HG03342 (cell line): ENCODE measurements around the gene AIFM3.

ENCODE experiments used
- ATAC-seq: cut with Tn5 transposase; IDR thresholded peaks from one replicate; pipeline ENCODE4 v1.9.1; 2021; ENCODE audit warnings: mild to moderate bottlenecking, moderate library complexity; ENCODE audit not compliant: unreplicated experiment

The AIFM3 gene

DNA sequence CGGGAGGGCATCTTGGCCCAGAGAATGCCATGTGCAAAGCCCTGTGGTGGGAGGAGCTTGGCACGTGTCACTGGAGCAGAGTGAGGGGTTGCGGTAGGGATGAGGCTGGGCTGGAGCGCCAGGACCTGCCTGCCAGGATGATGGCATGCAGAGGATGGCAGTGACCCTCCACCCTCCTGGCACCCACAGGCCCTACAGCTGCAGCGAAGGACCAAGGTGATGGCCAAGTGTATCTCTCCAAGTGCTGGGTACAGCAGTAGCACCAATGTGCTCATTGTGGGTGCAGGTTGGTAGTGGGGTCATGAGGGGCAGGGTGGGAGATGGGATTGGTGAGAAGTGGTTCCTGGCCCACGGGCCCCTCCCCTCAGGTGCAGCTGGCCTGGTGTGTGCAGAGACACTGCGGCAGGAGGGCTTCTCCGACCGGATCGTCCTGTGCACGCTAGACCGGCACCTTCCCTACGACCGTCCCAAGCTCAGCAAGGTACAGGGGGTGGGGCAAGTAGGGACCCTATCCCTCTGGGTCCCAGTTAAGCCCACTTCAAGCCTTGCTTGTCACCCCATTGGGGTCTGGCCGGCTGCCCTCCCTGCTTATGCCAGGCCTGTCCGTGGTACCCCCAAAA is 7.4 kb downstream of the AIFM3 start:
- ATAC-seq, result no peak

DNA sequence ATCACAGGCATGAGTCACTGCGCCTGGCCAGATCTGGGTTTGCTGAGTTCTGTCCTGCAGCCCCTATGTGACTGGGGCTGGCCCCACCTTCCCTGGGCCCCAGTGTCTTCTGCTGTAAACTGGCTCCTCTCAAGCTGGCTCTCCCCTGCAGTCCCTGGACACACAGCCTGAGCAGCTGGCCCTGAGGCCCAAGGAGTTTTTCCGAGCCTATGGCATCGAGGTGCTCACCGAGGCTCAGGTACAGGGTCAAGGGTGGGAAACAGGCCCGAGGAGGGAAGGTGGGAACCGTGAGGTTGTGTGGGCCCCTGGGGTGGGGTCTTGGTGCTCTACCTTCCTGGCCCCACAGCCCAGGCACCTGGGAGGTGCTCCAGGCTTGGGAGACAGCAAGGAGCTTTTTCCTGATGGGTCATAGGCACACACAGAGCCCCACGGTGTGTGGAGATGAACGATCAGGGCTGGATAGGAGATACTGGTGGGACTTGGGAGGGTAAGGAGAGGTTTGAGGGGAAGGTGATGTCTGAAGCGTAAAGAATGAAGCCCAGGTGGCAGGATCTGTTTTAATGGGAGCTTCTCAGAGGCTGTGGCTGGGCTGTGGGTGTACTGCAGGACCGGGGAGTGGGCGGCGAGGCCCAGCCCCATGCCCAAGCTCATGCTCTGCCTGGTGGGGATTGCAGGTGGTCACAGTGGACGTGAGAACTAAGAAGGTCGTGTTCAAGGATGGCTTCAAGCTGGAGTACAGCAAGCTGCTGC is 8.7 kb downstream of the AIFM3 start:
- no peak for ATAC-seq

DNA sequence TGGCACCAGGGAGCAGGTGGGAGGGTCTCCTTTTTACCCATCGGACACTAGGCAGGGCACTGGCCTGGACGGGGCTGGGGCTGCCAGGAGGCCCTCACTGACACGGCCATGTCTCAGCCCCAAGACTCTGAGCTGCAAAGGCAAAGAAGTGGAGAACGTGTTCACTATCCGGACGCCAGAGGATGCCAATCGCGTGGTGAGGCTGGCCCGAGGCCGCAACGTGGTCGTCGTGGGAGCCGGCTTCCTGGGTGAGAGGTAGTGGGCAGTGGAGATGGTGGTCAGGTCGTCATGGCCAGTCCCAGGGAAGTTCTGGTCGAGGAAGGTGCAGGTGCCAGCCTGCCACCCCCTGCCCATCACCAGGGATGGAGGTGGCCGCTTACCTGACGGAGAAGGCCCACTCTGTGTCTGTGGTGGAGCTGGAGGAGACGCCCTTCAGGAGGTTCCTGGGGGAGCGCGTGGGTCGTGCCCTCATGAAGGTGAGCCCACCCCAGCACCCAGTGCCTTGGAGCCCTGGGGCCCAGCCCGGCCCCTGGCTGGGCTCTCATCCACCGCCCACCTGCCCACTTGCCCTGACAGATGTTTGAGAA is 9.3 kb downstream of the AIFM3 start:
- ATAC-seq, result no peak

DNA sequence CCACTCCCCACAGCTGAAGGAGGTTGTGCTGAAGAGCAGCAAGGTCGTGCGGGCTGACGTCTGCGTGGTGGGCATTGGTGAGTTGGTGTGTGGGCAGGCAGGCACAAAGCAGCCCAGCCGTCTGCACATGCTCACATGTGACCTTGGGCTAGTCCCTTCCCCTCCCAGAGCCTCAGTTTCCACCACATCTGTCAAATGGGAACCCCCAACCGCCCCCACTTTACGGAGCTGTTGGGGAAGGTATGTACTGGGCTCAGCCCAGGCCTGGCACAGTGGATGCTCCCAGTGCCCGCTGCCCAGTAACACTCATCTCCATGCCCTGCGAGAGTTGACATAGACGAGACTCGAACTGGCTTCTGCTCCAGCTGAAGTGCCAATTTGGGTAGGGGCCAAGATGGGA is 10.0 kb downstream of the AIFM3 start:
- no peak for ATAC-seq

DNA sequence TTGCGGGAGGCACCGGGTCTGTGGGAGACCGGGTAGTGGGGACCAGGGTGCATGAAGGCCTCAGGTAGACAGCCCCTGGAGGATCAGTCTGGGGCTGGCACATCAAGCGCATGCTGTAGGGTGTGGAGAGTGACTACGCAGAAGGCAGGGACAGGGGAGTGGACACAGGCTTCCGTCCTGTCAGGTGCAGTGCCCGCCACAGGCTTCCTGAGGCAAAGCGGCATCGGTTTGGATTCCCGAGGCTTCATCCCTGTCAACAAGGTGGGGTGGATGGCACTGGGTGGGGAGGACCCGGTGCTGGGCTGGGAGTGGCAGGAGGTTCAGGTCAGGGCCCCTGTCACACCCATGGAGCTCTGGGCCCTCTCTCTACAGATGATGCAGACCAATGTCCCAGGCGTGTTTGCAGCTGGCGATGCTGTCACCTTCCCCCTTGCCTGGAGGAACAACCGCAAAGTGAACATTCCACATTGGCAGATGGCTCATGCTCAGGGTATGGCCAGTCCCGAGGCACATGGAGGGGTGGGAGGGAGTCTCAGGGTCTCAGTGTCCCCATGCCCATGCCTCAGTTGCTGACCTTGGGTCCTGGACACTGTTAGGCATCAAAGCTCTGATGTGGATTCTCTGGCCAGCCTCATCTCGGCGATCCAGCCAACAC is 10.6 kb downstream of the AIFM3 start:
- ATAC-seq, result no peak

DNA sequence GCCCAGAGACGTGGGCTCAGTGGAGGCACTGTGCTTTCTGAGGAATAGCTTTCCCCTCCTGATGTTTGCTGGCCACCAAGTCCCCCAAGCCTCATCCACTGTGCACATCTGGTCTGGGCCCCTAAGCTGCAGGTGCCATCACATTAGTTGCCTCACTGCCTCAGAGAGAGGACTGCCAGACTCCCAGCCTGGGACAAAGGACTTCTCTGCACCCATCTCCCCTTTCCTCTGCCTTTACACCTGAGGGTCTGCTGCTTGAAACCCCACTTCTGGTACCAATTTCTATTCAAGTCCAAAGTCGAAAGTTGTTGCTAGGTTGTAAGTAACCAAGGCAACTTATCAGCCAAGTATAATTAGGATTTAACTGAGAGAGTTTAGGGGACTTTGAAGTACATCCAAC is 11.4 kb downstream of the AIFM3 start:
- no peak for ATAC-seq

DNA sequence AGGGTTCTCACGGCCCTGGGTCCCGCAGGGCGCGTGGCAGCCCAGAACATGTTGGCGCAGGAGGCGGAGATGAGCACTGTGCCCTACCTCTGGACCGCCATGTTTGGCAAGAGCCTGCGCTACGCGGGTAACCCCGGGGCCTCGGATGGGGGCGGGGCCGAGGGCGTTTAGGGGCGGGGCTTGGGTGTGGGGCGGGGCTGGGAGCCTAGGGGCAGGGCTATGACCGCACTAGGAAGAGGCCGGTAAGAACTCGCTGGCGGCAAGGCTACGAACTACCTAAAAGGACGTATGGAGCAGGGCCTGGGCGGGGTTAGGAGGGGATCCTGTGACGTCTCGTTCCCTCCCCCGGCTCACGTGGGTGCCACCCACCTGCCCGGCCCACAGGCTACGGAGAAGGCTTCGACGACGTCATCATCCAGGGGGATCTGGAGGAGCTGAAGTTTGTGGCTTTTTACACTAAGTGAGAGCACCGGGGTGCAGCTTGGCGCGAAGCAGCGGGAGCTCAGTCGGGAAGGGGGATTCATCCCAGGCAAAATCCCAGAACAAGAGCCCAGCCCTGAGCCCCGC is 12.3 kb downstream of the AIFM3 start:
- ATAC-seq, result no peak

DNA sequence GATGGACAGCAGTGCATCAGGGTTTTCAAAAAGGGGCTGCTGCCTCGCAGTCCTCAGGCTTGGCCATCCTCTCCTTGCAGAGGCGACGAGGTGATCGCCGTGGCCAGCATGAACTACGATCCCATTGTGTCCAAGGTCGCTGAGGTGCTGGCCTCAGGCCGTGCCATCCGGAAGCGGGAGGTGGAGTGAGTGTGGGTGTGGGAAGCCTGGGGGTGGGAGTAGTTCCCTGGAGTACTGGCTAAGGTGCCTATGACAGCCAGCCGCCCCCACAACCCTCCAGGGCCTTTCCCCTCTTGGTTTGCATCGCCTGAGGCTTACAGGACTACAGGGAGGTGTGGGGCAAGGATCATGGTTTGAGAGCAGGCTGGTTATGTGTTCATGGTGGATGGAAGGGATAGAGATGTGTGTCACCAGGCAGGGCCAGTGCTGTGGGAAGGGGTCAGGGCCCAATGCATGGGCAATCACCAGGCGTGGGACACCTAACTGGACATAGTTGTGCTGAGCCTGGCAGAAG is 12.9 kb downstream of the AIFM3 start:
- ATAC-seq, result no peak

DNA sequence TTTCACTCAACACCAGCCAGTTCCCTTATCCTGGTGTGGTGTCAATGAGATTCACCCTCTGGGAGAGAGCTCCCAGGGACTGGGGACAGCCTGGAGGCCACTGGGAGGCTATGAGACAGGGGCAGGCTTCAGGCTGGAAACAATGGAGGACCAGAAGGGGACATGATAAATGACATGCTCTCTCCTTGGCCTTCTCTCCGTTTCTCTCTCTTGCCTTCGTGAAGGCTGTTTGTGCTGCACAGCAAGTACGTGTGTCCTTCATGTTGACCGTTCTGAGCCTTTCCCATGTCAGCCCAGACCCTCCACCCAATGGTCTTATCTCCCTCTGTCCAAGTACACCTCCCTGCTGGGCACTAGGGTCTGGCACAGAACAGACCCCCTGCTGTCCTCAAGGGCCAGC is 13.5 kb downstream of the AIFM3 start:
- ATAC-seq, result no peak

DNA sequence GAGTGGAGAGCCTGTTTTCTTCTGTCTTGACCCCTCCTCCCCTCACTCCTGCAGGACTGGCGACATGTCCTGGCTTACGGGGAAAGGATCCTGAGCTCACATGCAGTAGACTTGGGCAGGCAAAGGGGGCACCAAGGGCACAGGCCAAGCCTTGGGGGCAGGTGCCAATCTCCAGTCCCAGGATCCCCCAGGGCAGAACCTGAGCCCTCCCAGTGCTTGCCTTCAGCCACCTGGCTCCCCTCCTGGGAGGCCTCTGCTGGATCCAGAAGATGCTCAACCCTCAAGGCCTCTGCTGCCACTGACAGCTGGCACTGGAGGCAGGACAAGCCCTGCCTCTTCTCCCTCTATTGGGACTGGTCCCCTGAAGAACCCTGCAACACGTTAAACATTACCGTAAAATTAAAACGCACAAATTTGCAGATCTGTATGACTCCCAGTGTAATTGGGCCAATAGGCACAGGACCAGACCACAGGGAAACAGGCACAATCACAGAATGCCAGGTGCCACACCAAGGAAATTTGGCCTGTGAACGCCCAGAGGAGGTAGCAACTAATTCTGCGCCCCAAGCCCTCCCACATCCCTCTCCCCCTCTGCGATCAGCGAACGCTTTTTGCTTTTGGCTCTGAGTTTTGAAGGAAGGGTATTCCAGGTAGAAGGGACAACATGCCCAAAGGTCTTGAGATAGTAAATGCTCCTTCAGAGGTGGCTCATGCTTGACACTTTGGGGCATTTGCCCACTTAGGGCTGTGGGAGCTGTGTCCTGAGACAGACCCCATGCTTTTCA is 14.1 kb downstream of the AIFM3 start:
- no peak for ATAC-seq

DNA sequence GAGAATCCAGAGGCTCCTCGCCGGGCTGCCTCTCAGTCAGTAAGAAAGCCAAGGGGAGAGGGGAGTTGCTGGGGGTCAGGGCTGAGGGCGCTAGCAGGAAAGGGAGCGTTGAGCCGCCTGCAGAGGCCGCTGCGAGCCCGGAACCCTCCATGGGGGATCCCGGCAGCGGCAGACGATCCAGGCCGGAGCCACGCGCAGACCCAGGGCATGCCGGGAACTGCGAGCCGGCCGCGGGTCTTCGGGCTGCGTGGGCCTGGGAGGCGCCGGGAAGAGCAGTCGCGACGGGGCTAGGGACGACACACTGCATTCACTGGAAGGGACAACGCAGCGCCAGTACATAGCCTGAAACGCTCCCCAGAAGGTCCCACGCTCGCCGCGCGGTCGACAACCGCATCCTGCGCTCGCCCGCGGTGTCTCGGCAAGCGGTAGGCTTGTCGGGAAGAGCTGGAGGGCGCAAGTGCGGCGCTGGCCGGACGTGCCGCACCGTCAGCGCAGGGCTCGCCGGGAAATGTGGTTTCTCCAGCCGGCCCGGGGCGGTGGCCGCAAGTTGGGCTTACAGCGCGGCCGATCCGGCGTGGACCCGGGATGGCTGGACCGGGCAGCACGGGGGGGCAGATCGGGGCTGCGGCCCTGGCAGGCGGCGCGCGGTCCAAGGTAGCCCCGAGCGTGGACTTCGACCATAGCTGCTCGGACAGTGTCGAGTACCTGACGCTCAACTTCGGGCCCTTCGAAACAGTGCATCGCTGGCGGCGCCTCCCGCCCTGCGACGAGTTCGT is 14.9 kb downstream of the AIFM3 start, which contains the start of gene LZTR1:
Gene LZTR1 (plus strand): TSS at position 511 of the 776 bp plus-strand sequence. CDS start 75 bp downstream, at position 586.
- ATAC-seq, result peak; percentile 69

DNA sequence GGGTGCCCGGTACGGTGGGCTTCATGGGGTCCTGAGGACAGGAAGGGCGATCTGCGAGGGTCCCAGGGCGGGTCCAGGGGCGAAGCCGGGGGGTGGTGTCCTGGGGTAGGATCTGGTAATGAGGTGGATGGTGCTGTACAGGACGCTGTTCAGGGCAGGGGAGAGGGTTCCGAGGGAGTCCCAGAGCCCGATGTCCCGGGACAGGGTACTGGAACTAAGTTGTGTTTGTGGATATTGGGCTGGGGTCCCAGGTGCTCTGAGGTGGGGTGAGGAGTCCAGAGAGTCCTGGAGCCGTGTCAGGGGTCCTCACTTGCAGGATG is 15.5 kb downstream of the AIFM3 start:
- ATAC-seq, result no peak

DNA sequence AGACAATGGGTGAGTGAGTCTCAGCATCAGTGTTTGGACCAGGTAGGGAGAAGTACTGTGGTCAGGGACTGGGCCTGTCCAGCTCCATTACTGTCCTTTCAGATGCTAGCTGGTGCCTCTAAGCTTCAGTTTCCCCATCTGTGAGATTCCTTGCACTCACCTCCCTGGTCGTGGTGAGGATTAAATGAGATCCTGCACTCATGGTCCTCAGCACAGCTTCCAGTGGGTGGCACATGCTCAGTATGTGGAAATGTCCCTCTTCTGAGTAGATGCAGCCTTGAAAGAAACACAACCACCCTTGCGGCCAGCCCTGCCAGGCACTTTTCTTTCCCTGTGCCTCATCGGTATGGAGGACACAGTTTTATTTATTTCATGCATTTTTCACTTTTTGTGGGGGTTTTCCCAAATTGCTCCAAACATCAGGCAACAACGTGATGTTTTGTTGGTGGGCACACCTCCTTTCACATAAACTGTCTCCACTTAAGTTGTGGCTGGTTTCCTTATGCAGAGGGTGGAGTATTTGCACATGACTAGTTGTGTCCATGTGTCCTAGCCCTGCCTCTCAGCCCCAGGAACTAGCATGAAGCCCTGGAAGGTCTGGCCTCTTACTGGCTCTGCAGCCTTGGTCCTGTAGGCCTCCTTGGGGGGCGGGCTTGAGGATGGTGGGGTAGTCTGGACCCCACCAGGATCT is 16.2 kb downstream of the AIFM3 start:
- no peak for ATAC-seq

DNA sequence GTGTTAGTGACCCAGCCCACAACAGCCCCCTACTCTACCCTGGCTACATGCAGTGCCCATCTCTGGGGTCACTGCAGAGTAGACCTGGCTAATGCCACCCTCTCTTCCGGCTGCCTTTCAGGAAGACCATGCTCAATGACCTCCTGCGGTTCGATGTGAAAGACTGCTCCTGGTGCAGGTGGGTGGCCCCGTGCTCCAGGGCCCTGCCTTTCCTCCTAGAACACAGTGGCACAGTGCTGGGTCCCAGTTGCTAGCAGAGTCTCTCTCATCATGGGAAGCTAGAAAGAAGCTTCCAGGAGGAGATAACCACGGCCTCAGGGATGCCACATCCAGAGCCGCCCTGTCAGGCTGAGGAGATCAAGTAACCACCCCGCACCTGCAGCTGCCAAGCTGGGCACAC is 18.7 kb downstream of the AIFM3 start:
- no peak for ATAC-seq

DNA sequence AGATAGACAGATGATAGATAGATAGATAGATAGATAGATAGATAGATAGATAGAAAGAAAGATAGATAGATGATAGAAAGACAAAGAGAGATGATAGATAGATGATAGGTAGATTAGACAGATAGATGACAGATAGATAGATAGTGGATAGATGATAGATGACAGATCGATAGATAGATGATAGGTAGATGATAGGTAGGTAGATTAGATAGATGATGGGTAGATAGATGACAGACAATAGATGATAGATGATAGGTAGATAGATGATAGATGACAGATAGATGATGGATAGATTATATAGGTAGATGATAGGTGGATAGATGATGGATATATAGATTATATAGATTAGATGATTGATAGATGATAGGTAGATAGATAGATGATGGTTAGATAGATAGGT is 19.3 kb downstream of the AIFM3 start:
- ATAC-seq, result no peak

DNA sequence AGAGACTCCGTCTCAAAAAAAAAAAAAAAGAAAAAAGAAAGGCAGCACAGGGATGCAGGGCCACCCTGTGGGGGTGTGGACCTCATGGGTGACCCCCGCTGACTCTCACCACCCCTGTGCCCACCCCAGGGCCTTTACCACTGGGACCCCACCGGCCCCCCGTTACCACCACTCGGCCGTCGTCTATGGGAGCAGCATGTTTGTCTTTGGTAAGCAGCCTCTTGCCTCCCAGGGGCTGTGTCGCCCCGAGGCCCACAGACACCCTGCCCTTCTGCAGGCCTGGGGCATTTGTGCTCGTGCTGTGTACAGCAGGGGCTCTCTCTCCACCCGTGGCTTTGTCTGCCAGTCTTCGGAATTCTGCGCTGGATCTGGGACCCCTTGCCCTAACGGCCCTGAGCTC is 20.3 kb downstream of the AIFM3 start:
- no peak for ATAC-seq

DNA sequence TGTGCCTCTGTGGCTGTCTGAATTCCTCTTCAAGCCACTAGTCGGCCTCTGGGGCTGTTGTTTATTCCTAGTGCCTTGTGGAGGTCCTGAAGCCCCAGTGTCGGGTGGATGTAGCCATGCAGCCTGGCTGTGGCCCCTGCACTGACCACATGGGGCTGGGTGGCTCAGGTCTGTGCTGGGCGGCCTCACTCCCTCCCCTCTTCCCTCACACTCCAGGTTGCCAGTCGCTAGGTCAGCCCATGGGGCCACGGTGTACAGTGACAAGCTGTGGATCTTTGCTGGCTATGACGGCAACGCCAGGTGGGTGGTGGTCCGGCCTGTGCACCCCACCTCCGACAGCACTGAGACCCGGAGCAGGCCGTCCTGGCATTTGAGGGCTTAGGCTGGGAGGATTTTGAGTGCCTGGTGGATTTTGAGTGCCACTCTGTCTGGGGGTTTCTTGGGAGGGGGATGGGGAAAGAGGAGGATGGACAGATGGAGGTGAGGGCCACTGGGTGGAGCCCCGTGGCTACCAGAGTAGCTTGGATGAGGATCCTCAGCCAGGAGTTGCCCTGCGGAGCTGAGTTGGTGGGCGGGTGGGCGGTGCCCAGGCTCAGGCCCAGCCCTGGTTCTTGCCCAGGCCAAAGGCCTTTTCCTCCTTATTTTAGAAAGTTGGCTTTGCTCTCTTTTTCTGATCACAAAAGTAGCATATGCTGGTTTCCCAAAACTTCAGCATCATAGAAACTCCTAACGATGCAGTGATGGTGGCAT is 21.7 kb downstream of the AIFM3 start:
- ATAC-seq, result no peak

DNA sequence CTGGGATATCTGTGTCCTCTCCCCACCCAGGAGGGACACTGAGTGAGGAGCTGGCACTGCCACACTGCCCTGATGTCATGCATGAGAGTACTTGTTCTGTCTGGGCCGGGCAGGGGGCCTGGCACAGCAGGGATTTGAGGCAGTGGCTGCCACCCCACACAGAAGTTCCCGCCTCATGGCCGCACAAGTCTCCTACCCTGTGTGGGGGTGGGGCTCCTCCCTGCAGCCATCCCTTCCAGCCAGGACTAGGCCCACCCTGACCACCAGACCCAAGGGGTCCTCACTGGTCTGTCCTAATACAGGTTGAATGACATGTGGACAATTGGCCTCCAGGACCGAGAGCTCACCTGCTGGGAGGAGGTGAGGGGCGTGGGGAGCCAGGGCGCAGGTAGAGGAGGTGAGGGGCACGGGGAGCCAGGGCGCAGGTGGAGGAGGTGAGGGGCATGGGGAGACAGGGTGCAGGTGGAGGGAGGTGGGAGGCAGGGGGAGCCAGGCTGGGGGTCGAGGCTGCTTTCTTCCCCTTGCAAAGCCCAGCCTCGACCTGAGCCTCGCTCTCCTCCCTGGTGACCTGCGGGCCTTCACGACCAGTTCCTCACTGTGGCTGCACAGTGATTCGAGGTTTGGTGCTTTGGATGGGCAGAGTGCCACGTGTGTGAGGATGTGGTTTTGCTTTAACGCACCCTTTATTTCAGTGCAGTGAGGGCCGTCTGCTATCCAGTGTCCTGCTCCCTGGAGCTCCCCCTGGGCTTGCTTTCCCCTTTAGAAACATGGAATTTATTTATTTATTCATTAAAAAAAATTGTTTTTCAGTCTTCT is 22.5 kb downstream of the AIFM3 start:
- no peak for ATAC-seq
